HG03139 (cell line): ENCODE results near the gene PWP1.
A peak's percentile ranks its signal among the peaks of the same experiment; 100 is the strongest.

Experiments
- ATAC-seq: cut with Tn5 transposase; IDR thresholded peaks from one replicate; pipeline ENCODE4 v1.9.1; 2021; ENCODE audit not compliant: unreplicated experiment

PWP1 gene

DNA sequence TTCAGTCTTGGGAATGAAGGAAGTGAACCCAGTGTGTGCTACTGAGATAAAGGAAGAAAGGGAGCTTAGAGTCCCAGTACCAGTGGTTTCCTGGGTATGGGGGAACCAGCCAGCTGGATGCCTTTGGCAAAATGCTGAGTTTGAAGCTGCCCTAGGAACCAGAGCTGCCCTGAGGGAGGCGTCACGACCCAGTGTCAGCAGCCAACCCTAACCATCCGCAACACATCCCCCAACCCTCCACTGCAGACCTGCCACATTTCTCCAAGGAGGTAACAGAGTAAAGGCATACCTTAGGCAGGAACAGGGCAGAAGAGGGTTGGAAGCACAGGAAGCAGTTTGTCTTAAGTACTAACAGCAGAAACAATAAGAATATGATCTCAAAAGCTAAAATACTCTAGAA, 46.8 kb downstream of the PWP1 start:
- no peak for ATAC-seq

- no peak for ATAC-seq
Measured at GRCh38 chr12:107734139-107734538, 48.5 kb downstream of the PWP1 start.

DNA sequence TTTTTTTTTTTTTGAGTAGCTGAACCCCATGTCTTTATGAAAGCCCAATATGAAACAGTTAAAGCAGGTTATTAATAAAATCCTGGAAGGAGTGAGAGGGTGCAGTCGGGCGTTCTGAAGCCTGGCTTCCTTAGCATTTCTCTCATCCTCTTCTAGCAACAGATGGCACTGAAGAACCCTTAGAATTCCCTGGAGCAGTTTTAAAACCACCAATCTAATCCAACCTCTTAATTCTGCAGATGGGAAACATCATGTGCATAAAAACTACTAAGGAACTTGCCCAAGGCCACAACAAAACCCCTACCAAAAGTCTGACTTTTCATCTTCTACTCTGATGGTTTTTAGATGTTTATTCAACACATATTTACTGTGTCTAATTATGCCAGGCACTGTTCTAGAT, 50.2 kb downstream of the PWP1 start:
- no peak for ATAC-seq

GRCh38 chr12:107736914-107737313, 51.3 kb downstream of the PWP1 start:
- peak; percentile 97 for ATAC-seq

DNA sequence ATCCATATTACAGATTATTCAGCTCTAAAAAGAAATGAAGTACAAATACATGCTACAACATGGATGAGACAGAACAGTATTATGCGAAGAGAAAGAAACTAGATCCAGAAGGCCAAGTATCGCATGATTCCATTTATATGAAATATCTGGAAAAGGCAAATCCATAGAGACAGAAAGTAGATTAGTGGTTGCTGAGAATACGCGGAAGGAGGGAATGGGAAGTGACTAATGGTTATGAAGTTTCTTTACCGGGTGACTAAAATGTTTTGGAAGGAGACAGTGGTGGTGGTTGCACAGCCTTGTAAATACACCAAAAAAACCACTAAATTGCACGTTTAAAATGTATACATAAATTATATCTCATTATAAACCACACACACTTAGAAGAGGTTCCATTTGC, 62.9 kb downstream of the PWP1 start:
- ATAC-seq, result no peak

DNA sequence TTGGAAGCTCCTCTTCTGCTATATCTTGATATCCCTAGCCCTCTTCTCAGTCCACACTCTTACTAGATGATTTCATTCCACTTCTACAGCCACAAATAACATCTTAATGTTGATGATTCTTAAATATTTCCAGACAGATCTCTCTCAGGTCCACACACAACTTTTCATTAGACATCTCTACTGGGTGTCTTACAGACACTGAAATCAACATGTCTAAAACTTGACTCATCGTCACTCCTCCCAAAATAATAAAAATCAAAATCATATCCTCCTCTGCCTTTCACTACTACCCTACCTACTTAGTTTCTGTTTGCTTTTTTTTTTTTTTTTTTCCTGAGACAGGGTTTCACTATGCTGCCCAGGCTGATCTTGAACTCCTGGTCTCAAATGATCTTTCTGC, 63.5 kb downstream of the PWP1 start:
- ATAC-seq, result no peak

DNA sequence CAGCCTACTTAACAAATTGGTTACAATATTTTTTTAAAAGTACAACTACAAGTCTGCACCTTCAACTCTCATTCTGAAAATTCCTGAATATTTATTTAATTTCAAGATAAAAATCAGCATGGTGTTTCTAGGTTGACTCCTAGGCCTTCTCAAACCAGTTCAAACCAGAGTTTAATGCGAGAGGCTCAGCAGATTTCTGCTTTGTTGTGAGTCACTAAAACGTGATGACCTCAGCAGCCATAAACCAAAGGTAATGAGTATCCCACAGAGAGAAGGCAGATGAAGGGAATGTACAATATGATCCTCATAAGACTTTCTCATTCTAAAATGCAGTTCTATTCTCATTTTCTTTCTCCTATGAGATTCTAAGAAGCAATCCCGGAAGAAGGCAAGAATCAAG, 73.8 kb downstream of the PWP1 start:
- no peak for ATAC-seq

DNA sequence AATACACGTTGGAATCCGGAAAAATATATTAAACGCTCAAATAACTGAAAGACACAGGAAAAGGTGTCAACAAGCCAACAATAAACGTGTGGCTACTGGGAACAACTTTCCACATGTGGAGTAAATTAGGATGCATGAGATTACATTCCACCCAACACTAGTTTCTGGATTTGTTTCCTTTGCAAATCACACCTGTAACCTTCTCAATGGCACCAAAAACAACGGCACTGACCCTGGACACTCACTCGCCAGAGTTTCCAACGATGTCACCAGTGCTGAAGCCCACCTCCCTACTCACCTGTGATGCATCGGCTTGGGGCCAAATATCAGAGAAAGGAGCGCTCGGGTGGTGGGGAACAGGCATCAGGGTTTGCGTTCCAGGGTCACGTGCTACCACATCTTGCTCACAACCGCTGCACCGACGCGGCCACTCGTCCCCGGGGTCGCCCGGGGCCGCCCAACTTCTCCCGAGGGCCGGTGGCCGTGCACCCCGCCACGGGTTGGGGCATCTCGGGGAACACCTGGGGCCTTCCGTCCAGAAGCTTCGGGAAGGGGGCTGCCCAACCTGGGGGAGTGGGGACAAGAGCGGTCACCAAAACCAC, 74.7 kb downstream of the PWP1 start:
- ATAC-seq, result peak; percentile 23

GRCh38 chr12:107760809-107761501, 75.4 kb downstream of the PWP1 start, which contains the start of gene PRDM4:
PRDM4 (minus strand) TSS chr12:107761137; CDS start chr12:107760515, 622 bp downstream.
- peak; percentile 90 for ATAC-seq

DNA sequence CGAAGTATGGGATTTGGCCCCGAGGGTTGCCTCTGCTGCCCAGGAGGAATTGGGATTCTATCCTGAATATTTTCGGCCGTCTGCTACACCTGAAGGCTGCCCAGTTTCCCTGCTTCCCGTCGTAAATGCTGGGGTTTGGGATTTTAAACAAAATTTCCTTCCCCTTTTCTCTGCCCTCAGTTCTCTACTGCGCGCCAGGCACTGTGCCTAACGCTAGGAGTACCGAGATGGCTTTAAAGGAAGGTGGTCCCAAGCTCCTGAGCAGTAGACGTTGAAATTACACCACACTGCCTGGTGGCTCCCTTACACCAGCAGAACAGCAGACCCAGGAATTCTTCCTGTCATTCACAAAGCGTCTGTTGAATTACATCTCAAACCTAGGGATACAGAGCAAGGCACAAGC, 75.9 kb downstream of the PWP1 start:
- no peak for ATAC-seq
